GM21717 (cell line): ENCODE results near the gene PIP5K1C.
"Not testable (repeated sequence)": the region's sequence is repeated elsewhere in the genome, so short reads cannot be mapped to it uniquely, and the experiment has no call there.

Experiments used
- ATAC-seq: cut with Tn5 transposase; IDR thresholded peaks from one replicate; pipeline ENCODE4 v1.9.1; 2021; ENCODE audit warnings: mild to moderate bottlenecking, moderate library complexity; ENCODE audit not compliant: unreplicated experiment

The PIP5K1C gene

GRCh38 chr19:3591876-3592613, 108.2 kb downstream of the PIP5K1C start:
- ATAC-seq = no peak

GRCh38 chr19:3590991-3591659, 109.1 kb downstream of the PIP5K1C start:
- ATAC-seq = no peak

- ATAC-seq = no peak
Observed at GRCh38 chr19:3589949-3590348, 110.3 kb downstream of the PIP5K1C start.

- no peak for ATAC-seq
Observed at GRCh38 chr19:3589439-3589838, 110.8 kb downstream of the PIP5K1C start.

- ATAC-seq = no peak
Observed at GRCh38 chr19:3586707-3587346, 113.4 kb downstream of the PIP5K1C start.

- no peak for ATAC-seq
Observed at GRCh38 chr19:3586127-3586626, 114.1 kb downstream of the PIP5K1C start.

- no peak for ATAC-seq
Observed at GRCh38 chr19:3585301-3586126, 114.8 kb downstream of the PIP5K1C start, which contains the start of gene GIPC3. TSS of gene GIPC3 (plus strand) at chr19:3585478. CDS start at chr19:3585598, 120 bp downstream.

- not testable (repeated sequence) for ATAC-seq
Observed at GRCh38 chr19:3584036-3584802, 116.0 kb downstream of the PIP5K1C start.

GRCh38 chr19:3581792-3582191, 118.5 kb downstream of the PIP5K1C start:
- not testable (repeated sequence) for ATAC-seq
